ENCODE data around the gene VKORC1.
A peak's percentile ranks its signal among the peaks of the same experiment; 100 is the strongest.
"Not testable (repeated sequence)": the region's sequence is repeated elsewhere in the genome, so short reads cannot be mapped to it uniquely, and the experiment has no call there.

Gene VKORC1

GRCh38 chr16:31138621-31139578, 44.3 kb upstream of the VKORC1 start:
- no peak for DNase-seq (ENCODE audit: low spot score)

DNA sequence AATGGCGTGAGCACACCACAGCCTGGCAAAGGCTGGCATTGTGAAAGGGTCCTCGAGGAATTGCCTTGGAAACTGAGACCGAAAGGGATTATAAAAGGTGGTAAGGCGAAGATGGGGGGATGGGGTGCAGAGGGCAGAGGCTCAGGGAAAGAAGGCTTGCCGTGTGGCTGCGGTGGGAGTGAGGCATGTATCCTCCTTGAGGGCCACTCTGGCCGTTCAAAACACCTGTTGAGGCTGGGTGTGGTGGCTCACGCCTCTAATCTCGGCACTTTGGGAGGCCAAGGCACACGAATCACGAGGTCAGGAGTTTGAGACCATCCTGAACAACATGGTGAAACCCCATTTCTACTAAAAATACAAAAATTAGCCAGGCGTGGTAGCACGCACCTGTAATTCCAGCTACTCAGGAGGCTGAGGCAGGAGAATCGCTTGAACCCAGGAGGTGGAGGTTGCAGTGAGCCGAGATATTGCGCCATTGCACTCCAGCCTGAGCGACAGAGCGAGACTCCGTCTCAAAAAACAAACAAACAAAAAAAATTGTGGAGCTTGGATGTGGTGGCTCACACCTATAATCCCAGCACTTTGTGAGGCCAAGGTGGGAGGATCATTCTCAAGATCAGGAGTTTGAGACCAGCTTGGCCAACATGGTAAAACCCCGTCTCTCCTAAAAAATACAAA, 42.4 kb upstream of the VKORC1 start:
- not testable (repeated sequence) for H2BK5ac ChIP-seq (ENCODE audit: low read length); H3K27me3 ChIP-seq (ENCODE audit: control insufficient read depth in 3 of 3, insufficient read depth in 3 of 3, low read depth in 1 of 3, low read length in 3 of 3); H4K91ac ChIP-seq (ENCODE audit: low read depth, low read length, poor library complexity); H2BK12ac ChIP-seq (ENCODE audit: low read length); H2BK120ac ChIP-seq (ENCODE audit: low read depth, low read length); H3K4me2 ChIP-seq (ENCODE audit: insufficient read depth, low read length, poor library complexity, severe bottlenecking); H2AK5ac ChIP-seq (ENCODE audit: low read depth, low read length); H2AFZ ChIP-seq (ENCODE audit: low read length); H4K8ac ChIP-seq (ENCODE audit: low read depth, low read length); H3K36me3 ChIP-seq (replicated peaks in 1 of 2; ENCODE audit: control insufficient read depth in 2 of 2, insufficient read depth in 2 of 2, low read length in 2 of 2); H3K23ac ChIP-seq (ENCODE audit: low read depth, low read length, poor library complexity); H2BK15ac ChIP-seq (ENCODE audit: low read length); H3K18ac ChIP-seq (ENCODE audit: low read length); H3K14ac ChIP-seq (ENCODE audit: low read length); H3K4me3 ChIP-seq (ENCODE audit: low read length in 2 of 2); H3K27ac ChIP-seq (replicated peaks; ENCODE audit: low read length); H3K9me3 ChIP-seq (replicated peaks in 1 of 2; ENCODE audit: control insufficient read depth in 2 of 2, insufficient read depth in 1 of 2, low read depth in 1 of 2, low read length in 2 of 2); H3K79me1 ChIP-seq (ENCODE audit: low read depth, low read length); DNase-seq (ENCODE audit: low spot score); H3K9ac ChIP-seq (ENCODE audit: low read depth, low read length, poor library complexity); H3K4ac ChIP-seq (ENCODE audit: low read length)
- H3K4me1 ChIP-seq (ENCODE audit: control insufficient read depth in 2 of 2, insufficient read depth in 1 of 2, low read depth in 1 of 2, low read length in 2 of 2) = peaks cover 24 to 28% of the 10 kb centered on the region in 2 donors
- no CpG with 5 or more reads among the region's 20 CpGs for WGBS, 2 donors (ENCODE audit: extremely low coverage in 2 of 2, insufficient read length in 2 of 2, insufficient replicate concordance in 1 of 2)

More at GRCh38 chr16:31138621-31139578, 44.3 kb upstream of the VKORC1 start:
- no peak overlapping the region for H2BK12ac ChIP-seq (ENCODE audit: low read length)
- H2BK5ac ChIP-seq (ENCODE audit: low read length) = no peak overlapping the region
- H3K9me3 ChIP-seq (replicated peaks in 1 of 2; ENCODE audit: control insufficient read depth in 2 of 2, insufficient read depth in 1 of 2, low read depth in 1 of 2, low read length in 2 of 2) = no peaks in the 10 kb centered on the region
- no peaks in the 10 kb centered on the region for H3K79me1 ChIP-seq (ENCODE audit: low read depth, low read length)
- peak overlapping the region; percentile 21 for H2BK15ac ChIP-seq (ENCODE audit: low read length)
- peak overlapping the region; percentile 24 for H2AFZ ChIP-seq (ENCODE audit: low read length)
- H2BK120ac ChIP-seq (ENCODE audit: low read depth, low read length) = no peak overlapping the region
- H3K9ac ChIP-seq (ENCODE audit: low read depth, low read length, poor library complexity) = peak overlapping the region; percentile 2
- H3K4me2 ChIP-seq (ENCODE audit: insufficient read depth, low read length, poor library complexity, severe bottlenecking) = no peak overlapping the region
- peak overlapping the region; percentile 90 for H3K18ac ChIP-seq (ENCODE audit: low read length)
- H4K8ac ChIP-seq (ENCODE audit: low read depth, low read length) = no peak overlapping the region
- no peak overlapping the region for H3K14ac ChIP-seq (ENCODE audit: low read length)
- no peak overlapping the region for H3K4me3 ChIP-seq (ENCODE audit: low read length in 2 of 2)
- no peak overlapping the region for H3K27ac ChIP-seq (replicated peaks; ENCODE audit: low read length)
- peak overlapping the region; percentile 41 for H3K4ac ChIP-seq (ENCODE audit: low read length)
- peaks cover 22 to 32% of the 10 kb centered on the region in 2 donors for H3K4me1 ChIP-seq (ENCODE audit: control insufficient read depth in 2 of 2, insufficient read depth in 1 of 2, low read depth in 1 of 2, low read length in 2 of 2)
- peaks cover 0 to 12% (median 0%) of the 10 kb centered on the region in 3 experiments for H3K27me3 ChIP-seq (ENCODE audit: control insufficient read depth in 3 of 3, insufficient read depth in 3 of 3, low read depth in 1 of 3, low read length in 3 of 3)
- peak overlapping the region; percentile 98 for H2AK5ac ChIP-seq (ENCODE audit: low read depth, low read length)
- no CpG with 5 or more reads among the region's 27 CpGs for WGBS, 2 donors (ENCODE audit: extremely low coverage in 2 of 2, insufficient read length in 2 of 2, insufficient replicate concordance in 1 of 2)
- H4K91ac ChIP-seq (ENCODE audit: low read depth, low read length, poor library complexity) = no peak overlapping the region
- peaks cover 0 to 2% of the 10 kb centered on the region in 2 donors for H3K36me3 ChIP-seq (replicated peaks in 1 of 2; ENCODE audit: control insufficient read depth in 2 of 2, insufficient read depth in 2 of 2, low read length in 2 of 2)
- no peak overlapping the region for H3K23ac ChIP-seq (ENCODE audit: low read depth, low read length, poor library complexity)

GRCh38 chr16:31136287-31136662, 41.7 kb upstream of the VKORC1 start:
- Histone ChIP-seq H3K79me1 (ENCODE audit: low read depth, low read length) (peaks cover 2% of the 10 kb centered on the region), H3K27me3 (ENCODE audit: control insufficient read depth in 3 of 3, insufficient read depth in 3 of 3, low read depth in 1 of 3, low read length in 3 of 3) (peaks cover 0 to 3% (median 0%) of the 10 kb centered on the region in 3 experiments), H4K91ac (ENCODE audit: low read depth, low read length, poor library complexity) (peak overlapping the region; percentile 99), H2AFZ (ENCODE audit: low read length) (no peak overlapping the region), H2BK15ac (ENCODE audit: low read length) (peak overlapping the region; percentile 6), H3K23ac (ENCODE audit: low read depth, low read length, poor library complexity) (no peak overlapping the region), H3K4me3 (ENCODE audit: low read length in 2 of 2) (no peak overlapping the region), H2BK5ac (ENCODE audit: low read length) (peak overlapping the region; percentile 19), H3K9me3 (replicated peaks in 1 of 2; ENCODE audit: control insufficient read depth in 2 of 2, insufficient read depth in 1 of 2, low read depth in 1 of 2, low read length in 2 of 2) (no peaks in the 10 kb centered on the region), H3K4me2 (ENCODE audit: insufficient read depth, low read length, poor library complexity, severe bottlenecking) (no peak overlapping the region), H3K27ac (replicated peaks; ENCODE audit: low read length) (no peak overlapping the region), H2AK5ac (ENCODE audit: low read depth, low read length) (peak overlapping the region; percentile 20), H3K18ac (ENCODE audit: low read length) (peak overlapping the region; percentile 0), H2BK12ac (ENCODE audit: low read length) (no peak overlapping the region), H3K4me1 (ENCODE audit: control insufficient read depth in 2 of 2, insufficient read depth in 1 of 2, low read depth in 1 of 2, low read length in 2 of 2) (peaks cover 20 to 23% of the 10 kb centered on the region in 2 donors), H3K4ac (ENCODE audit: low read length) (no peak overlapping the region), H4K8ac (ENCODE audit: low read depth, low read length) (no peak overlapping the region), H2BK120ac (ENCODE audit: low read depth, low read length) (peak overlapping the region; percentile 21), H3K14ac (ENCODE audit: low read length) (no peak overlapping the region), H3K36me3 (replicated peaks in 1 of 2; ENCODE audit: control insufficient read depth in 2 of 2, insufficient read depth in 2 of 2, low read length in 2 of 2) (peaks cover 8 to 16% of the 10 kb centered on the region in 2 donors), H3K9ac (ENCODE audit: low read depth, low read length, poor library complexity) (no peak overlapping the region)
- no peak for DNase-seq (ENCODE audit: low spot score)
- WGBS, 2 donors (ENCODE audit: extremely low coverage in 2 of 2, insufficient read length in 2 of 2, insufficient replicate concordance in 1 of 2) = no CpG with 5 or more reads among the region's 6 CpGs
